GM19452 (cell line): Measurements from ENCODE around the gene FNBP1.
"Not testable (repeated sequence)": the region's sequence is repeated elsewhere in the genome, so short reads cannot be mapped to it uniquely, and the experiment has no call there.

ENCODE experiments used
- ATAC-seq: cut with Tn5 transposase; IDR thresholded peaks from one replicate; pipeline ENCODE4 v1.9.1; 2021; ENCODE audit not compliant: unreplicated experiment

The FNBP1 gene

DNA sequence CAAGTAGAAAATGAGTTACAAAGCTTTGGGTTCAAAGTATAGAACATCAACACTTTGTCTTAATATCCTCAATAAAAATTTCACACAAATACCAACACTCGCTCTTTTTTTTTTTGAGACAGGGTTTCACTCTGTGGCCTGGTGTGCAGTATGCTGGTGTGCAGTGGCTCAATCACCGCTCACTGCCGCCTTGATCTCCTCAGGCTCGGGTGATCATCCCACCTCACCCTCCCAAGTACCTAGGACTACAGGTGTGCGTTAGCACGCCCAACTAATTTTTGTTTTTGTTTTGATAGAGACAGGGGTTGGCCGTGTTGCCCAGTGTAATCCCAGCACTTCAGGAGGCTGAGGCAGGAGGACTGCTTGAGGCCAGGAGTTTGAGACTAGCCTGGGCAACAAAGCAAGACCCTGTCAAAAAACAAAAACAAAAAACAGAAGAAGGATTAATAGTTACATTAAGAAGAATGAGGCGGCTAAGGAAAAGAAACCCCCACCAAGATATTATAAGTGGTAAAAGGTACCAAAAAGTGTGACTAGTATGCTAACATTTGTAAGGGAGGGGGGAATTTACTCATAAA, 20.3 kb downstream of the FNBP1 start:
- no peak for ATAC-seq

- ATAC-seq: not testable (repeated sequence)
Measured at GRCh38 chr9:130021842-130022241, 21.1 kb downstream of the FNBP1 start.

DNA sequence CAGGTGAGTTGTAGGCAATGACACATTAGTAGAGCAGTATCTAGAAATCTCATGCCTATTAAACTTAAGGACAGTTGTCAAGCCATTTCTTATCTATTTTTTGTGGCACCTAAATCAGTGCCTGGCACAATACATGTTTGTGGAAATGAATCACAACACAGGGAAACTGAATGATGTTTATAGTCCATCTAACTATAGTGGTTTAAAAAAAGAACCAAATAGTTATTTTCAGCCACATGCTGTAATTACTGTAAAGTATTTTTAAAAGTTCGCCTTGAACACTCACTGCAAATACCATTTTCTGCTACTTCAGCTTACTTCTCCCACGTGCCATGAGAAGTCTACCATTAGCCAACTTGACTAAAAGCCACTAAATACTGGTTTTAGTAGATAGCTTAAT, 21.9 kb downstream of the FNBP1 start:
- no peak for ATAC-seq

GRCh38 chr9:130020618-130021017, 22.4 kb downstream of the FNBP1 start:
- no peak for ATAC-seq

DNA sequence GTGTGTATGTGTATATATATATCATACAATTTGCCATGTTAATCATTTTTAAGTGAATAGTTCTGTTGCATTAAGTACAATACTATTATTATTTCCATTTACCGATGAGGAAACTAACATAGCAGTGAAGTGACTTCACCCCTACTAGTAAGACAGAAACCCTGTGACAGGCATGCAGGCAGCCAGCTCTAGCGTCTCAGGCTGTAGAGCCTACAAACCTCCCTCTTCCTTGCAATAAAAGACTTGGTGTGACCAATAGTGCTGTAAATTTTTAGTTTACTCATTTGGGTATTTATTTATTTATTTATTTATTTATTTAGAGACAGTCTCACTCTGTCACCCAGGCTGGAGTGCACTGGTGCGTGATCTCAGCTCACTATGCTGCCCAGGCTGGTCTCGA, 24.7 kb downstream of the FNBP1 start:
- no peak for ATAC-seq

DNA sequence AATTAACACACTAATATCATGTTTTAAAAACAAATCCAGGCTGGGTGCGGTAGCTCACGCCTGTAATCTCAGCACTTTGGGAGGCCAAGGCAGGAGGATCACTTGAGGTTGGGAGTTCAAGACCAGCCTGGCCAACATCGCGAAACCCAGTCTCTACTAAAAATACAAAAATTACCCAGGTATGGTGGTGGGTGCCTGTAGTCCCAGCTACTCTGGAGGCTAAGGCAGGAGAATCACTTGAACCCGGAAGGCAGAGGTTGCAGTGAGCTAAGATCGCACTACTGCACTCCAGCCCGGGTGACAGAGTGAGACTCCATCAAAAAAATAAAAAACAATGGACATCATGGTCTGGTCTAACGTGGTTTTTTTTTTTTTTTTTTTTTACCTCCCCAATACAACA, 25.5 kb downstream of the FNBP1 start:
- ATAC-seq: not testable (repeated sequence)

DNA sequence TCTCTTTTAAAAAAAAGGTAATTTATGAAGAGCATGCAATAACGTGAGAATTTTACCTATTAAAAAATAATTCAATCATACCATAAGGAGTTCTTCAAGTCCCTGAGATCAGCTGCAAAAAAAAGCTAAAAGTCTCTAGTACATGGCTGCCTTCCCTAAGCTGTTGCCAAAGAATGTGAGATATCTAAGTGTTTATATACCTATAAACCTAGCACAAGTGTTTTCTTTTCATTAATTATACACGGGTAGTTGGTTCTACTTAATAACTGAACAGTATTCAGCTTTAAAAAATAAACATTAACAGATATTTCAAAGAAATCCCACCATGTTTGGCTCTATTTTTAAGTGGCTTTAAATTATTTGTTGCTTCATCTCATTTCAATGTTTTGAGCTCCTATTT, 25.9 kb downstream of the FNBP1 start:
- no peak for ATAC-seq

DNA sequence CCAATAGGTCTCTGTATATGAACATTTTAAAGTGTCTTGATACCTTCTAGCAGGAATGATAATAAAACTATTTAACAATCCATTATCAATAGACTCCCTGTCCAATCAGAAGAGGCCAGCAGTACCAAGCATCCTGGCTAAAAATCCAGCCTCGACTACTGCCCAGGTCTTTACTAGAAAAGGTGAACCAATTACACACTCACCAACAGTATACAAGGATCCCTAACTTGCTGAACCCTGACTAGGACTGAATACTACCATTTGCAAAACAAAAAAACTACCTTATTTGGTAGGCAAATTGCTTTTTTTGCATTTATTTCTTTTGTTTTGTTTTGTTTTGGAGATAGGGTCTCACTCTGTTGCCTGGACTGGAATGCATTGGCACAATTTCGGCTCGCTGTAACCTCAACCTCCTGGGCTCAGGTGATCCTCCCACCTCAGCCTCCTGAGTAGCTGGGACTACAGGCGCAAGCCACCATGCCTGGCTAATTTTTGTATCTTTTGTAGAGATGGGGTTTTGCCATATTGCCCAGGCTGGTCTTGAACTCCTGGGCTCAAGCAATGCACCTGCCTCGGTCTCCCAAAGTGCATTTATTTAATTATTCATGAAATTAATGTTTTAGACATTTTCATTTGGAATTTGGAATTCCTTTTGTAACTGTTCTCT, 27.5 kb downstream of the FNBP1 start:
- no peak for ATAC-seq

- no peak for ATAC-seq
Measured at GRCh38 chr9:130013326-130013725, 29.7 kb downstream of the FNBP1 start.

GRCh38 chr9:130010151-130010988, 32.6 kb downstream of the FNBP1 start:
- ATAC-seq: no peak

- not testable (repeated sequence) for ATAC-seq
Measured at GRCh38 chr9:130009546-130009945, 33.4 kb downstream of the FNBP1 start.

GRCh38 chr9:130008538-130008937, 34.5 kb downstream of the FNBP1 start:
- no peak for ATAC-seq

DNA sequence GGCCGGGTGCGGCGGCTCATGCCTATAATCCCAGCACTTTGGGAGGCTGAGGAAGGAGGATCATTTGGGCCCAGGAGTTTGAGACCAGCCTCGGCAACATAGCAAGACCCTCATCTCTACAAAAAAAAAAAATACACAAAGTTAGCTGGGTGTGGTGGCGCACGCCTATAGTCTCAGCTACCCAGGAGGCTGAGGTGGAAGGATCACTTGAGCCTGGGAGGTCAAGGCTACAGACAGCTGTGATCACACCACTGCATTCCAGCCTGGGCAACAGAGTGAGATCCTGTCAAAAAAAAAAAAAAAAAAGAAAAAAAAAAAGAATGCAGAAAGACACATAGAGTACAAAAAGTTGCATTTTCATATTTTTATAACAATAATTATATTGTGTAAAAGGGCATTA, 36.0 kb downstream of the FNBP1 start:
- ATAC-seq: not testable (repeated sequence)

GRCh38 chr9:130003943-130004552, 38.9 kb downstream of the FNBP1 start:
- ATAC-seq: no peak

DNA sequence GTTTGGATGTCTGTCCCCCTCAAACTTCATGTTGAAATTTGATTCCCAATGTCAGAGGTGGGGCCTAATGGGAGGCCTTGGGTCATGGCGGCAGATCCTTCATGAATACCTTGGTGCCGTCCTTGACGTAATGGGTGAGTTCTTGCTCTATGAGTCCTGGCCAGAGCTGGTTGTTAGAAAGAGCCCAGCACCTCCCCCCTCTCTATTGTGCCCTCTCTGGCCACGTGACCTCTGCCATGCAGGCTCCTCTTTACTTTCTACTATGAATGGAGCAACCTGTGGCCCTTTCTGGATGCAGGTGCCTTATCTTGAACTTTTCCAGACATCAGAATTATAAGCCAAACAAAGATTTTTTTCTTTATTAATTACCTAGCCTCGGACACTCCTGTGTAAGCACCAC, 40.7 kb downstream of the FNBP1 start:
- ATAC-seq: no peak

GRCh38 chr9:130001190-130001589, 41.8 kb downstream of the FNBP1 start:
- ATAC-seq: no peak

GRCh38 chr9:129999141-129999510, 43.9 kb downstream of the FNBP1 start:
- ATAC-seq: no peak

GRCh38 chr9:129998491-129999140, 44.4 kb downstream of the FNBP1 start:
- ATAC-seq: no peak

DNA sequence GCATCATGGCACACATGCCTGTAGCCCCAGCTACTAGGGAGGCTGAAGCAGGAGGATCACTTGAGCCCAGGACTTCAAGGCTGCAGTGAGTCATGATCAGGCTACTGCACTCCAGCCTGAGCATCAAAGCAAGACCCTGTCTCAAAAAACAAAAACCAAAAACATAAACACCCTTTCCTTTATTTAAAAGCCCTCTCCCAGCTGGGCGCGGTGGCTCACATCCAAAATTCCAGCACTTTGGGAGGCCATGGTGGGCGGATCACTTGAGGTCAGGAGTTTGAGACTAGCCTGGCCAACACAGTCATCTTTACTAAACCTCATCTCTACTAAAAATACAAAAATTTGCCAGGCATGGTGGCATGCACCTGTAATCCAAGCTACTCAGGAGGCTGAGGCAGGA, 45.3 kb downstream of the FNBP1 start:
- ATAC-seq: not testable (repeated sequence)

DNA sequence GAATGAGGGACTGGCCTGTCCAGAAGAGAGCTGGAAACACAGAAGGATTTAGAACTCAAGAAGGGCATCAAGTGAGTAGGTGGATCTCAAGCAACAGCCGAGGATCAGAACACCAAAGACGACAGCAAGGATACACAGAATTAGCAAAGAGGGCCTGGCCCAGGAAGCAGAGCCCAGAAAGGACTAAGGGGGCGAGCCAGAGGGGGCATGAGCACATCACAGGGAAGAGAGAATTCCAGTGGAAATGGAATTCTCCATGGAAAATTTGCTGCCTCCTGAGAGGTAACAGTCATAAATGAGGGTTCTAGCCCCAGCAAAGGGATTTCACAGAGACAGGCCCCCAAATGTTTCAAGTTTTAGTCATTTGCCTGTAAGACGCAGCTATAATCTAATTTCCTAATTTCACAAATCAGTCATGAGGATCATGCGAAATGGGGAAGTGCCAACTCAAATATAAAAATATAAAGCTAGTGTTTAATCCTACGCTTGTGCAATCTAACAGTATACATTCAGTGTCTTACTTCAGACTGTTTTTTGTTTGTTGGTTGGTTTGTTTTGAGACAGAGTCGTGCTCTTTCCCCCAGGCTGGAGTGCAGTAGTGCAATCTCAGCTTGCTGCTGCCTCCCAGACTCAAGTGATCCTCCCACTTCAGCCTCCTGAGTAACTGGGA, 46.7 kb downstream of the FNBP1 start:
- no peak for ATAC-seq
